ENCODE measurements around the gene CCZ1.
"Not testable (repeated sequence)": the region's sequence is repeated elsewhere in the genome, so short reads cannot be mapped to it uniquely, and the experiment has no call there.

DNA sequence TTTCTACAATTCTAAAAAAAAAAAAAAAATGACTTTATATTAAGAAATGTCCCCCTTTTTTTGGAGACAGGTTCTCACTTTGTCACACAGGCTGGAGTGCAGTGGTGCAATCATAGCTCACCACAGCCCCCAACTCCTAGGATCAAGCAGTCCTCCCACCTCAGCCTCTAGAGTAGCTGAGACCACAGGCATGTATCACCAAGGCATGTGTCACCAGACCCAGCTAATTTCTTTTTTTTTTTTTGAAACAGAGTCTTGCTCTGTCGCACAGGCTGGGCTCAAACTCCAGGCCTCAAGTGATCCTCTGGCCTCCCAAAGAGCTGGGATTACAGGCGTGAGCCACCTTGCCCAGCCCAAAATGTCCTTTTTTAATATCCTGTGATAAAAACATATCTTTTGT lies 25.6 kb downstream of the CCZ1 start:
- not testable (repeated sequence) for TF ChIP-seq EGR1 (IDR thresholded peaks at IDR 0.05; ENCODE audit: low read depth in 2 of 2); FOXA1 (IDR thresholded peaks at IDR 0.05); TAF1 (conservative IDR thresholded peaks at IDR 0.05); JUND (IDR thresholded peaks at IDR 0.05); SP1 (IDR thresholded peaks at IDR 0.05); RAD21 (IDR thresholded peaks at IDR 0.05); YY1 (IDR thresholded peaks at IDR 0.05)
- TF ChIP-seq, protein P1, sequence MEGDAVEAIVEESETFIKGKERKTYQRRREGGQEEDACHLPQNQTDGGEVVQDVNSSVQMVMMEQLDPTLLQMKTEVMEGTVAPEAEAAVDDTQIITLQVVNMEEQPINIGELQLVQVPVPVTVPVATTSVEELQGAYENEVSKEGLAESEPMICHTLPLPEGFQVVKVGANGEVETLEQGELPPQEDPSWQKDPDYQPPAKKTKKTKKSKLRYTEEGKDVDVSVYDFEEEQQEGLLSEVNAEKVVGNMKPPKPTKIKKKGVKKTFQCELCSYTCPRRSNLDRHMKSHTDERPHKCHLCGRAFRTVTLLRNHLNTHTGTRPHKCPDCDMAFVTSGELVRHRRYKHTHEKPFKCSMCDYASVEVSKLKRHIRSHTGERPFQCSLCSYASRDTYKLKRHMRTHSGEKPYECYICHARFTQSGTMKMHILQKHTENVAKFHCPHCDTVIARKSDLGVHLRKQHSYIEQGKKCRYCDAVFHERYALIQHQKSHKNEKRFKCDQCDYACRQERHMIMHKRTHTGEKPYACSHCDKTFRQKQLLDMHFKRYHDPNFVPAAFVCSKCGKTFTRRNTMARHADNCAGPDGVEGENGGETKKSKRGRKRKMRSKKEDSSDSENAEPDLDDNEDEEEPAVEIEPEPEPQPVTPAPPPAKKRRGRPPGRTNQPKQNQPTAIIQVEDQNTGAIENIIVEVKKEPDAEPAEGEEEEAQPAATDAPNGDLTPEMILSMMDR (IDR thresholded peaks at IDR 0.05; ENCODE audit: low read depth, low read length, missing input control), result not testable (repeated sequence)
- TF ChIP-seq, protein P2, sequence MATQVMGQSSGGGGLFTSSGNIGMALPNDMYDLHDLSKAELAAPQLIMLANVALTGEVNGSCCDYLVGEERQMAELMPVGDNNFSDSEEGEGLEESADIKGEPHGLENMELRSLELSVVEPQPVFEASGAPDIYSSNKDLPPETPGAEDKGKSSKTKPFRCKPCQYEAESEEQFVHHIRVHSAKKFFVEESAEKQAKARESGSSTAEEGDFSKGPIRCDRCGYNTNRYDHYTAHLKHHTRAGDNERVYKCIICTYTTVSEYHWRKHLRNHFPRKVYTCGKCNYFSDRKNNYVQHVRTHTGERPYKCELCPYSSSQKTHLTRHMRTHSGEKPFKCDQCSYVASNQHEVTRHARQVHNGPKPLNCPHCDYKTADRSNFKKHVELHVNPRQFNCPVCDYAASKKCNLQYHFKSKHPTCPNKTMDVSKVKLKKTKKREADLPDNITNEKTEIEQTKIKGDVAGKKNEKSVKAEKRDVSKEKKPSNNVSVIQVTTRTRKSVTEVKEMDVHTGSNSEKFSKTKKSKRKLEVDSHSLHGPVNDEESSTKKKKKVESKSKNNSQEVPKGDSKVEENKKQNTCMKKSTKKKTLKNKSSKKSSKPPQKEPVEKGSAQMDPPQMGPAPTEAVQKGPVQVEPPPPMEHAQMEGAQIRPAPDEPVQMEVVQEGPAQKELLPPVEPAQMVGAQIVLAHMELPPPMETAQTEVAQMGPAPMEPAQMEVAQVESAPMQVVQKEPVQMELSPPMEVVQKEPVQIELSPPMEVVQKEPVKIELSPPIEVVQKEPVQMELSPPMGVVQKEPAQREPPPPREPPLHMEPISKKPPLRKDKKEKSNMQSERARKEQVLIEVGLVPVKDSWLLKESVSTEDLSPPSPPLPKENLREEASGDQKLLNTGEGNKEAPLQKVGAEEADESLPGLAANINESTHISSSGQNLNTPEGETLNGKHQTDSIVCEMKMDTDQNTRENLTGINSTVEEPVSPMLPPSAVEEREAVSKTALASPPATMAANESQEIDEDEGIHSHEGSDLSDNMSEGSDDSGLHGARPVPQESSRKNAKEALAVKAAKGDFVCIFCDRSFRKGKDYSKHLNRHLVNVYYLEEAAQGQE (IDR thresholded peaks at IDR 0.05), result not testable (repeated sequence)
